ENCODE measurements around the gene SDR42E2. TPM values are rescaled to one million over a fixed set of nuclear protein-coding genes. Genes with fewer than 3 reads are reported as not detected.

The SDR42E2 gene
- total RNA-seq (not detected), polyA plus RNA-seq (ENCODE audit: insufficient read depth in 1 of 8, insufficient read length in 8 of 8, low replicate concordance in 1 of 8) (under 1 TPM in 5 of 8 donors, not detected in 3; 0.04 to 0.22 (median 0.07) TPM)
- long read RNA-seq, donor 1 = 0 reads
- long read RNA-seq, donor 2 = 0 reads
- long read RNA-seq, donor 3 = 0 reads
- long read RNA-seq, donor 4 = 0 reads
- long read RNA-seq, donor 5 = 0 reads
- long read RNA-seq, donor 6 = 0 reads
- long read RNA-seq, donor 7 = 0 reads
- long read RNA-seq, donor 8 = 0 reads
- long read RNA-seq, donor 9 = 0 reads
- long read RNA-seq, donor 10 = 0 reads
- long read RNA-seq, donor 11 = 0 reads

DNA sequence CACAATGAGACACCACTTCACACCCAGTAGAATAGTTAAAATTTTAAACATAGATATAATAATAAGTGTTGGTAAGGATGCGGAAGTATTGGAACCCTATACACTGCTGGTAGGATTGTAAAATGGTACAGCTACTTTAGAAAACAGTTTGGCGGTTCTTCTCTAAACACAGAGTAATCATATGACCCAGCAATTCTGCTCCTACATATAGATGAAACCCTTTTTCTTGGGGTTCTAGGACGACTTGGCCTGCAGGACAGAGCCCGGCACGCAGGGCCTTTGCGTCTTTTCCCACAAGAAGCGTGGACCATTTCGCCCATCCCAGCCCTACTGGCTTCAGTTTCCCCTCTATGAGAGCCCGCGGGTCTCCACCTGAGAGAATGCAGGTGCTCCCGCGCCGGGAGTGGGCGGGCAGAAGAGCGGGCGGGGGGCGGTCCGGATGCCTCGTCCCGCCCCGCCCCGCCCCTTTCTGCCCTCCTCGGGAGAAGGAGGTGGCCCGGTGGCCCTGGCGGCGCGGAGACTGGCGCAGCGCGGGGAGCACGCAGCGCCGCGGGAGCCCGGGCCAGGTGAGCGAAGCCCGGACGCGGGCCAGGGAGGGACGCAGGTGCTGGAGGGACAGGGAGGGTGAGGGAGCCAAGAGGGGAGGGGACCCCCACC, at the start of gene SDR42E2:
TSS of gene SDR42E2 (plus strand) at position 508 of the 657 bp plus-strand sequence. CDS start 3,077 bp downstream, outside the sequence.
- no peak within 1 kb of the TSS for H3K4me3 ChIP-seq (ENCODE audit: low read length)
- H3K9me3 ChIP-seq (replicated peaks; ENCODE audit: control insufficient read depth, low read depth, low read length) = no peaks in the 10 kb centered on the region
- no peaks in the 10 kb centered on the region for H3K36me3 ChIP-seq (ENCODE audit: control insufficient read depth, insufficient read depth, low read length)
- H3K4me1 ChIP-seq (ENCODE audit: control insufficient read depth, insufficient read depth, low read length) = no peaks in the 10 kb centered on the region
- H3K27me3 ChIP-seq (ENCODE audit: control insufficient read depth, insufficient read depth, low read length) = peaks cover 16% of the 10 kb centered on the region
- H3K27ac ChIP-seq (ENCODE audit: low read length) = no peak within 1 kb of the TSS
- no peak for DNase-seq
- under 1% methylated on average over 20 of the region's 40 CpGs for WGBS (ENCODE audit: insufficient coverage)

DNA sequence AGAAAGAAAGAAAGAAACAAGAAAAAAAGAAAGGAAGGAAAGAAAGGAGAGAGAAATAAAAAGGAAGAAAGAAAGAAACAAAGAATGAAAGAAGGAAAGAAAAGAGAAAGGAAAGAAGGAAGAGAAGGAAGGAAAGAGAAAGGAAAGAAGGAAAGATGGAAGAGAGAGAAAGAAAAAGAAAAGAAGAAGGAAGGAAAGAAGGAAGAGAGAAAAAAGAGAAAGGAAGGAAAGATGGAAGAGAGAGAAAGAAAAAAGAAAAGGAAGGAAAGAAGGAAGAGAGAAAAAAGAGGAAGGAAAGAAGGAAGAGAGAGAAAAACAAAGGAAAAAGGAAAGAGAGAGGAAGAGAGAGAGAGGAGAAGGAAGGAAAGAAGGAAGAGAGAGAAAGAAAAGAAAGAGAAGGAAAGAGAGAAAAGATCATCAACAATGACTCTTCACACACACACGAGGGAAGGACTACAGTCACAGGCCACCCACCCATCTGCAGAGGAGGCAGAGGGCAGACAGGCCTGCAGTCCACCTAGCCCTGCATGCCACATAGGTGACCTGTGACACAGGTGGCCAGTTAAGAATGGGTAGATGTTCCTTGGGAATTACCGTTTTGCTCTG, 46.1 kb upstream of the SDR42E2 start:
- no peaks in the 10 kb centered on the region for H3K9me3 ChIP-seq (replicated peaks; ENCODE audit: control insufficient read depth, low read depth, low read length)
- H3K36me3 ChIP-seq (ENCODE audit: control insufficient read depth, insufficient read depth, low read length) = no peaks in the 10 kb centered on the region
- no peak overlapping the region for H3K27ac ChIP-seq (ENCODE audit: low read length)
- no peak for DNase-seq
- H3K4me3 ChIP-seq (ENCODE audit: low read length) = no peak overlapping the region
- no CpG with 5 or more reads among the region's 2 CpGs for WGBS (ENCODE audit: insufficient coverage)
- H3K27me3 ChIP-seq (ENCODE audit: control insufficient read depth, insufficient read depth, low read length) = peaks cover 2% of the 10 kb centered on the region
- no peaks in the 10 kb centered on the region for H3K4me1 ChIP-seq (ENCODE audit: control insufficient read depth, insufficient read depth, low read length)

DNA sequence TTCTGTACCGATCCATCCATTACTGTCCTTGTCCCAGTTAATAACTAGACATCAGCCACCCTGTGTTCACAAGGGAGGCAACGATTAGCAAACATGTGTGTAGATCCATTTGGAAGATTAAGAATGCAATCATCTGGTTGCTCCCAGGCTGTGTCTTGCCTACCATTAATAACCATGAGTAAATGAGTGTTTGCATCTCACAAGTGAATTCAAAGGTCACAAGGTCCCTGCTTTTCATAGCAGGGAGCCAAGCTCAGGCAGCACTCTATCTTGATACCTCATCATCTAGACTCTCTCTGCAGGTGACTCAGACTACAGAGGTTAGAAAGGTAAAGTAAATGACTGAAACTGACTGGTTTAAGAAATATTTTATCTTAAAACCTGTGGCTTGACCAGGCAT, 44.7 kb upstream of the SDR42E2 start:
- Histone ChIP-seq H3K9me3 (replicated peaks; ENCODE audit: control insufficient read depth, low read depth, low read length) (no peaks in the 10 kb centered on the region), H3K27me3 (ENCODE audit: control insufficient read depth, insufficient read depth, low read length) (peaks cover 2% of the 10 kb centered on the region), H3K36me3 (ENCODE audit: control insufficient read depth, insufficient read depth, low read length) (no peaks in the 10 kb centered on the region), H3K27ac (ENCODE audit: low read length) (no peak overlapping the region), H3K4me3 (ENCODE audit: low read length) (no peak overlapping the region), H3K4me1 (ENCODE audit: control insufficient read depth, insufficient read depth, low read length) (no peaks in the 10 kb centered on the region)
- WGBS (ENCODE audit: insufficient coverage) = no CpG with 5 or more reads among the region's 2 CpGs
- no peak for DNase-seq

- no peak overlapping the region for H3K4me3 ChIP-seq (ENCODE audit: low read length)
- H3K9me3 ChIP-seq (replicated peaks; ENCODE audit: control insufficient read depth, low read depth, low read length) = no peaks in the 10 kb centered on the region
- WGBS (ENCODE audit: insufficient coverage) = 40% methylated on average over 1 of the region's 3 CpGs
- H3K4me1 ChIP-seq (ENCODE audit: control insufficient read depth, insufficient read depth, low read length) = no peaks in the 10 kb centered on the region
- H3K36me3 ChIP-seq (ENCODE audit: control insufficient read depth, insufficient read depth, low read length) = no peaks in the 10 kb centered on the region
- no peak overlapping the region for H3K27ac ChIP-seq (ENCODE audit: low read length)
- DNase-seq = no peak
- H3K27me3 ChIP-seq (ENCODE audit: control insufficient read depth, insufficient read depth, low read length) = no peaks in the 10 kb centered on the region
These were observed 41.9 kb upstream of the SDR42E2 start for GRCh38 chr16:22120440-22120839.

- no peak for DNase-seq
- Histone ChIP-seq H3K4me1 (ENCODE audit: control insufficient read depth, insufficient read depth, low read length) (no peaks in the 10 kb centered on the region), H3K27me3 (ENCODE audit: control insufficient read depth, insufficient read depth, low read length) (no peaks in the 10 kb centered on the region)
These were observed 40.1 kb upstream of the SDR42E2 start for GRCh38 chr16:22122239-22122638.

DNA sequence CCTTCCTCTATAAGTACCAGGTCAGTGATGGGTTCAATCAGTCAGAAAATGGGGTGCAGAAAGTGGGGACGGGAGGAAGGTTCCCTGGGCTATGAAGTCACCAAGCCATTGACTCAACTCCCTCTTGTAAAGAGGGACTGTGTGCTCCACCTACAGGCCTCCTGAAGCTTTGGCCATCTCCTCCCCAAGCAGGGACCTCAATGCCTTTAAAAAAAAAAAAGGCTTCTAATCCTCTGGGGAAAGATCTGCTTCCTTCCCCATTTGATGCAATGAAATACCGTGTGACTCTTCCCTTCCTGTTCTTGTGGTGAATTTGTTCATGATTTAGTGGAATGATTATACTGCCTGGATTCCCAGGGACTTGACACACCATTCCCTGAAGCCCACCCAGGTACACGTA, 39.2 kb upstream of the SDR42E2 start:
- 67% methylated on average over 1 of the region's 3 CpGs for WGBS (ENCODE audit: insufficient coverage)
- H3K27me3 ChIP-seq (ENCODE audit: control insufficient read depth, insufficient read depth, low read length) = no peaks in the 10 kb centered on the region
- no peak for DNase-seq
- no peaks in the 10 kb centered on the region for H3K4me1 ChIP-seq (ENCODE audit: control insufficient read depth, insufficient read depth, low read length)
- no peak overlapping the region for H3K4me3 ChIP-seq (ENCODE audit: low read length)
- no peaks in the 10 kb centered on the region for H3K36me3 ChIP-seq (ENCODE audit: control insufficient read depth, insufficient read depth, low read length)
- no peak overlapping the region for H3K27ac ChIP-seq (ENCODE audit: low read length)
- no peaks in the 10 kb centered on the region for H3K9me3 ChIP-seq (replicated peaks; ENCODE audit: control insufficient read depth, low read depth, low read length)

More at GRCh38 chr16:22122239-22122638, 40.1 kb upstream of the SDR42E2 start:
- H3K27ac ChIP-seq (ENCODE audit: low read length) = no peak overlapping the region
- no peaks in the 10 kb centered on the region for H3K36me3 ChIP-seq (ENCODE audit: control insufficient read depth, insufficient read depth, low read length)
- H3K4me3 ChIP-seq (ENCODE audit: low read length) = no peak overlapping the region
- no peaks in the 10 kb centered on the region for H3K9me3 ChIP-seq (replicated peaks; ENCODE audit: control insufficient read depth, low read depth, low read length)

GRCh38 chr16:22123759-22124490, 38.4 kb upstream of the SDR42E2 start:
- H3K9me3 ChIP-seq (replicated peaks; ENCODE audit: control insufficient read depth, low read depth, low read length) = no peaks in the 10 kb centered on the region
- WGBS (ENCODE audit: insufficient coverage) = 100% methylated on average over 1 of the region's 7 CpGs
- H3K27me3 ChIP-seq (ENCODE audit: control insufficient read depth, insufficient read depth, low read length) = no peaks in the 10 kb centered on the region
- H3K27ac ChIP-seq (ENCODE audit: low read length) = no peak overlapping the region
- H3K4me1 ChIP-seq (ENCODE audit: control insufficient read depth, insufficient read depth, low read length) = no peaks in the 10 kb centered on the region
- no peak for DNase-seq
- H3K4me3 ChIP-seq (ENCODE audit: low read length) = no peak overlapping the region
- no peaks in the 10 kb centered on the region for H3K36me3 ChIP-seq (ENCODE audit: control insufficient read depth, insufficient read depth, low read length)

DNA sequence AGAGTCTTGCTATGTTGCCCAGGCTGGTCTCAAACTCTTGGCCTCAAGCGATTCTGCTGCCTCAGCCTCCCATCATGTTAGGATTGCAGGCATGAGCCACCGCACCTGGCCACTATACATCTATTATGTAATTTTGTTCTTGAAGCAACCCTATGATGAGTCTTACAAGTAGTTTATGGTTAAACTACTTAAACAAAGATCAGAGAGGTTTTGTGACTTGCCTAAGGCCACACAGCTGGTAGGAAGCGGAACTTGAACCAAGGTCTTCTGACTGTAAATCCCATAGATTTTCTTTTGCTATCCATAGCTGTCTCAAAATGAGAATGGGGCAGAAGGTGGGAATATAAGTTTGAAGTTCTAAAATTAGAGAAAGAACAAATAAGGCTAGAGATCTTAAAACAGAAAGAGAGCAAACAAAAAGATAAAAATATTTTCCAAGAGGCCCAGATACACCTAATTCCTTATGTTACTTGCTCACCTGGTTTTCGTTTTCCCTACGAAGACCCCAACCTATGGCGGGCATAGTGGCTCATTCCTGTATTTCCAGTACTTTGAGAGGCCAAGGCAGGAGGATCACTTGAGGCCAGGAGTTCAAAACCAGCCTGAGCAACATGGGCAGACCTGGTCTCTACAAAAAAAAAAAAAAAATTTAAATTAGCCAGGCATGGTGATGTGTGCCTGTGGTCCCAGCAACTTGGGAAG, 37.6 kb upstream of the SDR42E2 start:
- H3K27ac ChIP-seq (ENCODE audit: low read length) = no peak overlapping the region
- H3K36me3 ChIP-seq (ENCODE audit: control insufficient read depth, insufficient read depth, low read length) = no peaks in the 10 kb centered on the region
- WGBS (ENCODE audit: insufficient coverage) = 70% methylated on average over 2 of the region's 6 CpGs
- no peaks in the 10 kb centered on the region for H3K4me1 ChIP-seq (ENCODE audit: control insufficient read depth, insufficient read depth, low read length)
- H3K9me3 ChIP-seq (replicated peaks; ENCODE audit: control insufficient read depth, low read depth, low read length) = no peaks in the 10 kb centered on the region
- no peak for DNase-seq
- no peaks in the 10 kb centered on the region for H3K27me3 ChIP-seq (ENCODE audit: control insufficient read depth, insufficient read depth, low read length)
- H3K4me3 ChIP-seq (ENCODE audit: low read length) = no peak overlapping the region

- H3K27me3 ChIP-seq (ENCODE audit: control insufficient read depth, insufficient read depth, low read length) = no peaks in the 10 kb centered on the region
These were observed 36.2 kb upstream of the SDR42E2 start for GRCh38 chr16:22126037-22126558.

More at GRCh38 chr16:22126037-22126558, 36.2 kb upstream of the SDR42E2 start:
- Histone ChIP-seq H3K4me3 (ENCODE audit: low read length) (no peak overlapping the region), H3K27ac (ENCODE audit: low read length) (no peak overlapping the region), H3K9me3 (replicated peaks; ENCODE audit: control insufficient read depth, low read depth, low read length) (no peaks in the 10 kb centered on the region), H3K4me1 (ENCODE audit: control insufficient read depth, insufficient read depth, low read length) (no peaks in the 10 kb centered on the region), H3K36me3 (ENCODE audit: control insufficient read depth, insufficient read depth, low read length) (no peaks in the 10 kb centered on the region)
- DNase-seq = no peak
- 58% methylated on average over 10 of the region's 15 CpGs for WGBS (ENCODE audit: insufficient coverage)
